DMS53 (cell line): ENCODE measurements around the gene APBB2.

Source experiments
- DNase-seq: peaks from one replicate; lab custom pipeline; 2025; lab: John Stamatoyannopoulos, UW

The APBB2 gene

DNA sequence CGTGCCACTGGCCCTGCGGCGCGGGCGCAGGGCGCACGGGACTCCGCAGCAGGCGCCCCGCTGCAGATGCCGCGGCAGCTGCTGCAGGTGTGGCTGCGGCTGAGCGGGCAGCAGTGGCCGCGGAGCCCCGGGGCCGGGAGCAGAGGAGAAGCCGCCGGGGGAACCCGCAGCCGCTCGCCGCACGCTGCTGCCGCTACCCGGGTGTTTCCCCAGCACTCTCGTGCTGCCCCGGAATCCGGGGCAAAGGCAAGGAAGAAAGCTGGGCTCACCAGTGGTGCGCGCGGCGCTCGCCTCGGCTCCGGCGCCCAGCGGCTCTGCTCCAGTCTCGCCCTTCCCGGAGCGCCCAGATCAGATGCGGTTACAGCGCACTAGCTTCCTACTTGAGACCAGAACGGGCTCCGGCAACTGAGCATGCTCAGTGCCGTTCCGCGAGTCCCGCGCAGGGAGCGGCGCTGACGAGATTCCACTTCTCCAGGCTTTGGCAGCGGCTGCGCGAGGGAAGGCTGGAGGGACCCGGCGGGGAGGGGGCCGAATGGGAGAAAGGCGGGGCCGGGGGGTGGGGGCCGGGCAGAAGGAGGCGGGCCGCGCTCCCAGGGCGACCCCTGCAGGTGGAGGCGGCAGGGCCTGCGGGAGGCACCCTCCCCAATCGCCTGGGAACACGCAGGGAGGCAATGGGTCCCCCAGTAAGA lies at the start of gene APBB2:
TSS of gene APBB2 (minus strand) at position 407 of the 689 bp plus-strand sequence. CDS start 181,288 bp downstream, outside the sequence.
- peak; percentile 99 for DNase-seq

DNA sequence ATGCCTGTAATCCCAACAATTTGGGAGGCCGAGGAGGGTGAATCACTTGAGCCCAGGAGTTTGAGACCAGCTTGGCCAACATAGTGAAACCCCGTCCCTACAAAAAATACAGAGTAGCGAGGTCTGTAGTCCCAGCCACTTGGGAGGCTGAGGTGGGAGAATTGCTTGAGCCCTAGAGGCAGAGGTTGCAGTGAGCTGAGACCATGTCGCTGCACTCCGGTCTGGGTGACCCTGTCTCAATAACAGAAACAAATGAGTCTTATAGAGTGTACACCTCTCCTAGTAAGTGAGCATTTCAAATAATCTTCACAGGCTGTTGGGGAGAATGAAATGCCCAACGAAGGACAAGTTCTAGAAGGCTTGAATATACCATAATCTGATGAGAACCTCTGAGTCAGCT lies 47.9 kb upstream of the APBB2 start:
- DNase-seq, result no peak

DNA sequence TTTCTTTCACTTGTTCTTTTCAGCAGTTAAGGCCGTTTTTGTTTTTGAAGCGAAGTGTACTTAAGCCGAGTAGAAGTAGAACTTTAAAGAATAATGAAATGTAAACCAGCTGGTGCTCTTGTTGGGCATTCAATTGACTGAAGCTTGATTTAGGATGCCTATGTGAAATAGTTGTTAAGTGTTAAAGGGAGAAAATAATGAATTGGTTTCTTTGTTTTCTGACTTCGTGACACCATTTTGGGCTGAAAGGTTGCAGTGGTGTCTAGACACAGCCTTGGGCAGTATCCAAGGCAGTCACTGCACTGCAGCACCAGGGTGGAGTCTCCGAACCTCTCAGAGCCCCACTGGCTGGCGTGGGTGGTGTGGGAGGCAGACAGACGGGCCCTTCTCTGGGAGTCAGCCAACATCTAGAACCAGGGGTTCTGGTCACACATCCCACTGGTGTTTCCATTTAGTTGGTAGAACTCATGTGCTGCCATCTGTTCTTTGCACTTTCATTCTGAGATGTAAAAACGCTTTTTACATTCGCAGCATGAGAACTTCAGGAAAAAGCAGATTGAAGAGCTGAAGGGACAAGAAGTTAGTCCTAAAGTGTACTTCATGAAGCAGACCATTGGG lies 45.9 kb upstream of the APBB2 start:
- no peak for DNase-seq

- peak; percentile 86 for DNase-seq
These were observed 44.4 kb upstream of the APBB2 start for GRCh38 chr4:41258783-41259182.

GRCh38 chr4:41257906-41258305 lies 43.6 kb upstream of the APBB2 start:
- DNase-seq, result no peak

- peak; percentile 97 for DNase-seq
These were observed 43.0 kb upstream of the APBB2 start for GRCh38 chr4:41257257-41257901.

GRCh38 chr4:41256740-41257256 lies 42.5 kb upstream of the APBB2 start, which contains the start of gene UCHL1:
Gene UCHL1 (plus strand): TSS chr4:41256928. CDS start chr4:41256977, 49 bp downstream.
- peak; percentile 98 for DNase-seq

DNA sequence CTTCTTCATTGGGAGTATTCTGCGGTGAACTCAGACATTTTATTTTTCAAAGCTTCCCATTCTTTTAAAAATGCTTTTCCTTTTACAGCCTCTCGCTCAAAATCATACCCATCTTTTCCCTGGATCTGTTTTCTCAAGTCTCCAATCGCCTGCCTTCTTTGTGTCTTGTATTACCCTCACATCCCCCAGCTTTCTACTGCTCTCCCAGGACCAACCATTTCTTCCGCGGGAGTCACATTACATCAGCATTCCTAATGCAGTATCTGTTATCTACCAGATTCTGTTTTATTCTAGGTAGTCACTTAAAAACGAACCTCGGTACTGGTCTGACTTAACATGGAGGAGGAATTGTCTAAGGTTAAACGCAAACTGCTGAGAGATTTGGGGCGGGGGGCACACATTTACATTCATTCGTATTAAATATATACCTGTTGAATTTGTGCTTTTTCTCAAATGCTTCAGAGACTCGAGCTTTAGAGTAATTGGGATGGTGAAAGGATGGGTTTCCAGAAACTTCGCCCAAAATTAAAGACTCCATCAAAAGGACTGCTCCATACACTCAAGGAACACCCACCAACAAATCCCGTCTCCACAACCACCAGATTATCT lies 41.9 kb upstream of the APBB2 start:
- DNase-seq, result peak; percentile 82

GRCh38 chr4:41245983-41246382 lies 31.6 kb upstream of the APBB2 start:
- DNase-seq, result no peak

DNA sequence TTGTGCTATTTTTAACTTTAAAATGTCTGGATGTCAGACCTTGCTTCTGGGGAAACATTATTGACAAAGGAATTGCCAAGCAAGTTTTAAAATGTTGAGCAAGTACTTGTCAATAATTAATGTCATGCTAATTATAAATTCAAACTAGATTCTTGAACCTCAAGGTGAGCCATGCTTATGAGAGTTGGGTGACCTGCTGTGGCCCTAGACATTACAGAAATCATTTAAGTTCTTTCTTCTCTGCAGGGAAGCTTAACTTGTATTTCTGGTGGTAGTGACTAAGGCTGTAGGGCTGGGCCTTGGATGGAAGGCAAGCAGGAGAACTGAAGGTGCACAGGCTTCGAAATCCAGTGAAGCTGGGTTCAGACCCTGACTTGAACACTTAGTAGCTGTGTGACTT lies 27.6 kb upstream of the APBB2 start:
- DNase-seq, result no peak

DNA sequence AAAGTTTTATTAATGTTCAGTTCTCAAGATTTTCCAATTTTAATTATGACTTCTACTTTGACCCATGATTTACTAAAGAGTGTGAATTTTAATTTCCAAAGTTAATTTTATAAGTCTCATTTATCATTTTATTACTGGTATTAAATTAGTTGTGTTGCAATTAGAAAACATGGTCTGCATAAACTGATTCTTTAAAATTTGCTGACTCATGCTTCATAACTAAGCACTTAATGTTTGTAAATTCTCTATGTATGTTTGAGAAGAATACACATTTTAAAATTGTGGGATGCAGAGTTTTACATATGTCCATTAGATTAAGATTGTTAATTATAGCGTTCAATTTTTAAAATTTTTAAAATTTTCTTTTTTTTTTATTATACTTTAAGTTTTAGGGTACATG lies 22.2 kb upstream of the APBB2 start:
- no peak for DNase-seq

DNA sequence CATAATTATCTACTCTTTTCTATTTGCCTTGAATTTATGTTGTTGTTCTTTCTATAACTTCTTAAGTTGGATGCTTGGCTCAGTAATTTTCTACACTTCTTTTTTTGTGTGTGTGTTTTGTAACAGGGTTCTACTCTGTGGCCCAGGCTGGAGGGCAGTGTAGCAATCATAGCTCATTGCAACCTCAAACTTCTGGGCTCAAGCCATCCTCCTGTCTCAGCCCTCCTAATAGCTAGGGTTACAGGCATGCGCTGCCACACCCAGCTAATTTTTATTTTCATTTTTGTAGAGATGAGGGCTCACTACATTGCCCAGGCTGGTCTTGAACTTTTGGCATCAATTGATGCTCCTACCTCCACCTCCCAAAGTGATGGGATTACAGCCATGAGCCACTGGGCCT lies 21.7 kb upstream of the APBB2 start:
- no peak for DNase-seq

DNA sequence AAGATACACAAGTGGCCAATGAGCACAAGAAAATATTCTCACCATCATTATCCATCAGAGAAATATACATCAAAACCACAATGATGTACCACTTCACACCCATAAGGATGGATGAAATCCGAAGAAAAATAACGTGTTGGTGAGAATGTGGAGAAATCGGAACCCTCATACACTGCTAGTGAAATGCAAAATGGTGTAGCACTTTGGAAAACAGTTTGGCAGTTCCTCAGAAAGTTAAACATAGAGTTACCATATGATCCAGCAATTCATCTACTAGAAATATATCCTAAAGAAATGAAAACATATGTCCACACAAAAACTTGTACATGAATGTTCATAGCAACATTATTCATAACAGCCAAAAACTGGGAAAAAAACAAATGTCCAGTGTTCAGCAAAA lies 18.5 kb upstream of the APBB2 start:
- no peak for DNase-seq

DNA sequence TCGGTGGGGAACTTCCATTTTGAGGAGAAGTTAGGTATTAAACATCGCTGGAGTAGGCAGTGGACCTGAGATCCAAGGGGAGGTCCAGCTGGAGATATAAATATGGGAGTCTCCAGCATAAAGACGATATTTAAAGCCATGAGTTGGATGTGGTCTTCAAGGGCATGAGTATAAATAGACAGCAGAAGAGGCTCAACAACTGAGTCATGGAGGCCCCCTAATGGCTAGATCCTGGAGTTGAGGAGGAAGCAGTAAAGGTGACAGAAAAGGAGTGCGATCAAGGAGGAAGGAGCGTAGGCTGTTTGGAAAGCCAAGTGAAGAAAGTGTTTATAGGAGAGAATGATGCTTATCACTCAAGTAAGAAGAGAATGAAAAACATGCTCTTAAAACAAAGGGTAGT lies 18.1 kb upstream of the APBB2 start:
- DNase-seq, result no peak

- DNase-seq, result no peak
These were observed 13.6 kb upstream of the APBB2 start for GRCh38 chr4:41227902-41228301.

DNA sequence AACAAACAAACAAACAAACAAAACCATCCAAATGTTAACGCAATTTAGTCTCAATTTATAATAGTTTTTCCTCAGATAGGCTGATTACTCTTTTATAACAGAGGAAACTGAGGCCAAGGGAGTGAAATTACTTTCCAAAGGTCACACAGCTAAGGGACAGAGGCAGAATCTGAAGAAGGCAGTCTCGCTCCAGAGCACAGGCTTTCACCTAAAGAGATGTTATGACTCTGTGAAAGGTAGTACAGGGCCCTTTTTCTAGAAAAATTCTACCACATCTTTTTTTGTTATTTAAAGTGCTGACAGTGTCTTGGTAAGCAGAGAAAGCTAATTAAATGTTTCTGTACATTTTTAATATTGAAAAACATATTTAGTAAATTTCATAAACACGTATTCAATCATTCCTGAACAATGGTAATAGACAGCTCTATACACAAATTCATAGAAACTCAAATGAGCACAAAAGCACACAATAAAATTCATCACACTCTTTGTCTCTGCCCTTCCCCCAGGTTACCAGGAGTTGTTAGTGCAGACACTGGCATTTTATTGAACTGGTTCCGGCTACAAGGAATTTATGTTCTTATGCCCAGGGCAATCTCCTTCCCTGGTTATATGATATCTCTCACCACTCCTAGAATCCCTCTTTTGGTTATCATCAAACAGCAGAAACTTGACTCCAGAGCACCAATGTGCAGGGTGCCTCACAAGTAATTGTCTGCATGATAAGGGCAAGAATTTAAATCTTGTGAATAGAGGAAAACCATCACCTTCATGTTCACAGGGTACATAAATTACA lies 7.7 kb upstream of the APBB2 start:
- no peak for DNase-seq

- no peak for DNase-seq
These were observed 5.1 kb upstream of the APBB2 start for GRCh38 chr4:41219421-41219950.

DNA sequence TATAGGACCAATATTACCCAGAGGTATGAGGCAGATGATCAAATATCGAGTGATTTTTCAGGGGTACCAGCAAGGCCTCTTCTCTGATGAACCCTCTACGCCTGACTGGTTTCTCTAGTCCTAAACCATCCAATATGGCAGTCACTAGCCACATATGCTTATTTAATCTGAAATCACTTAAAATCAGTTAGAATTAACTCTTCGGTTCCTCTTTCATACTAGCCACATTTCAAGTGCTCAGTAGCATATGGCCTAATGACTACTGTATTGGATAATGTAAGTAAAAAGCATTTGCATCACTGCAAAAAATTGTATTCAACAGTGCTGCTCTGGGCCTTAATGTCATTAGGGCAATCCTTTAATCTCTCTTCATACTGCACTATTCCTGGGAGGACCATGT lies 4.4 kb upstream of the APBB2 start:
- no peak for DNase-seq

DNA sequence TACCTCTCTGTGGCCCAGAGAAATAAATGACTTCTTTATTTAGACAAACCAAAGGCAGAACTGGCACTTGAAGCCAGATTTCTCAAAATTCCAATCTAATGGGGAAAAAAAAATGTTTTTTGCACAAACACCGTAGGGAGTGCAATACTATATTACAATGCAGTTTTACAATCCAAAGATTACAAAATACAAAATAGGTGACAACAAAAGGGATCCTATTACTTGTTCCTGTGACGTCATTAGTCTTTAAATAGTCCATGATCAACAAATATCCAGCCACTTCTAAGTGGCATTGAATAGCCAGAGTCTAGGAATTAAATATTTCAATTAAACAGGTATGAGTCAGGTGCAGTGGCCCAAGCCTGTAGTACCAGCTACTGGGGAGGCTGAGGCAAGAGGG lies 3.0 kb upstream of the APBB2 start:
- DNase-seq, result peak; percentile 55

GRCh38 chr4:41217020-41217333 lies 2.6 kb upstream of the APBB2 start:
- DNase-seq, result no peak

DNA sequence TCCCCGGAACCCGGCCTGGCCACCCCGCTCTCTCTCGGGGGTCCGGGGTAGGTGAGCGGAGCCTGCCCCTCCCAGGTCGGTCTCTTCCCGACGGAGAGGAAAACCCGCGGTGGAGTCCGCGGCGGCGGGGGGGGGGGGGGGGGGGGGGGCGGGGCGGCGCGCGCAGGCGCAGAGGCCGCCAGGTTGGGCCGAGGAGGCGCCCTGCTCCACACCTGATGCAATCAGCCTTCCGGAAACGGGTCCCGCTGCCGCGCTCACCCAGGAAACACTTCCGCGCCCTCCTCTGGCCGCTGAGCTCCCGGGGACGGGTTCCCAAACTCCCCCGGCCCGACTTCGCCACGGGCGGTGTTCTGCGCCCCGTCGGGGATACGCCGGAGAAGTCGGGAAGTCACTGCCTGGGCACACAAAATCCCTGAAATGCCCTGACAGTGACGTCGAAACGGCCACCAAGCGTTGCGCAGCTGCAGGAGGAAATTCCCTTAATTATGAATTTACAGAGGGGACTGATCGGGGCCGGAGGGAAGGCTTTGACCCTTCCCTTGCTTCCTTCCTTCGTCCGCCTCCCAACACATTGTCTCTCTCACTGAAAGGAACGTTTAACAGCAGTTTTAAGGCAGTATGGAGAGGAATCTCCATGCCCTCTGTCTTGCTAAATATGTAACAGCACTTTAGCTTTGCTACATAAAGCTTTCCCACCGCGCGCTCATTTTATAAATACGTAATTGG lies 2.1 kb upstream of the APBB2 start:
- DNase-seq, result peak; percentile 97
